GM12878 (cell line): ENCODE results near the gene BCAS4. TPM values are rescaled to one million over a fixed set of nuclear protein-coding genes. Genes with fewer than 3 reads are reported as not detected.
"Not testable (repeated sequence)": the region's sequence is repeated elsewhere in the genome, so short reads cannot be mapped to it uniquely, and the experiment has no call there.

ENCODE experiments used
- ATAC-seq: fragments of 200-7000 bp; cut with Tn5 transposase; 3 replicates; pipeline ENCODE4 v1.9.1; 2020; ENCODE audit warnings: mild to moderate bottlenecking, moderate library complexity
- BruUV-seq: library from RNA; stranded (reverse); fragments of 400-500 nt; replicated peaks from 2 replicates; lab custom pipeline; 2021; lab: Mats Ljungman, UMichigan
- CTCF ChIA-PET: fragments of 300-600 bp; sonication (Branson Sonifier 250); formaldehyde crosslinking; extraction: SDS; loops from one replicate; lab custom pipeline; 2021; ENCODE audit warnings: inconsistent platforms; lab: Yijun Ruan, JAX
- POLR2A ChIA-PET: fragments of 350-600 bp; formaldehyde crosslinking; extraction: SDS; loops from one replicate; lab custom pipeline; 2021; ENCODE audit warnings: inconsistent platforms; lab: Charles Lee
- RAD21 ChIA-PET: fragments of 300-600 bp; sonication (Branson Sonifier 250); formaldehyde crosslinking; loops from one replicate; lab custom pipeline; 2023; ENCODE audit warnings: antibody characterized with exemption; ENCODE audit not compliant: unreplicated experiment; lab: Charles Lee
- SMC1A ChIA-PET: fragments of 300-600 bp; sonication (Branson Sonifier 250); formaldehyde crosslinking; loops from one replicate; lab custom pipeline; 2023; ENCODE audit not compliant: unreplicated experiment, uncharacterized antibody; lab: Charles Lee
- DNase-seq: peaks from one replicate; pipeline ENCODE4 v3.0.0-alpha.2; 2011; ENCODE audit warnings: low read depth, low spot score
- FAIRE-seq: peaks from 3 replicates; lab custom pipeline; 2011; peaks lifted over from hg19 to GRCh38; lab: Jason Lieb, UNC
- H2AFZ ChIP-seq: 2 replicates; pipeline ENCODE4 v1.6.0; 2011; ENCODE audit warnings: low read depth, low read length, control low read depth; ENCODE audit not compliant: control insufficient read depth
- H3K27ac ChIP-seq: 2 replicates; pipeline ENCODE4 v1.5.1; 2011; ENCODE audit warnings: control low read depth; ENCODE audit not compliant: control insufficient read depth, insufficient read depth
- H3K27me3 ChIP-seq, 2 experiments: replicated peaks in 1 of 2; 2 replicates each; pipeline versions ENCODE4 v1.6.0 to v1.6.1; 2011; ENCODE audit warnings: low read length in 1 of 2; ENCODE audit not compliant: control insufficient read depth in 2 of 2, insufficient read depth in 2 of 2
- H3K36me3 ChIP-seq, 2 experiments: 2 replicates each; pipeline ENCODE4 v1.5.1; 2011; ENCODE audit warnings: low read length in 1 of 2; ENCODE audit not compliant: control insufficient read depth in 2 of 2, insufficient read depth in 2 of 2
- H3K4me1 ChIP-seq: 2 replicates; pipeline ENCODE4 v1.6.1; 2011; ENCODE audit warnings: mild to moderate bottlenecking, low read length, moderate library complexity, mixed read lengths; ENCODE audit not compliant: control insufficient read depth, insufficient read depth
- H3K4me2 ChIP-seq: 2 replicates; pipeline ENCODE4 v1.6.0; 2011; ENCODE audit warnings: control low read depth; ENCODE audit not compliant: control insufficient read depth, insufficient read depth
- H3K4me3 ChIP-seq: fragments of 200-600 bp; sonication (generic); 2 replicates; pipeline ENCODE4 v1.5.1; 2016
- H3K79me2 ChIP-seq: 2 replicates; pipeline ENCODE4 v1.6.0; 2011; ENCODE audit warnings: low read length; ENCODE audit not compliant: control insufficient read depth, insufficient read depth
- H3K9ac ChIP-seq: 2 replicates; pipeline ENCODE4 v1.8.0; 2011; ENCODE audit warnings: low read length, control low read depth, mixed read lengths; ENCODE audit not compliant: control insufficient read depth, insufficient read depth
- H3K9me3 ChIP-seq: replicated peaks from 3 replicates; pipeline ENCODE4 v1.5.1; 2011; ENCODE audit warnings: mild to moderate bottlenecking, low read length; ENCODE audit not compliant: control insufficient read depth, insufficient read depth
- H4K20me1 ChIP-seq: 2 replicates; pipeline ENCODE4 v1.6.0; 2011; ENCODE audit not compliant: control insufficient read depth, insufficient read depth
- POLR2A ChIP-seq: IDR thresholded peaks from 2 replicates; pipeline ENCODE4 v1.6.1; 2011; ENCODE audit warnings: low read depth, mild to moderate bottlenecking, low read length
- WGBS: methylation state at CpG from one replicate; pipeline ENCODE4 v1.1.6; 2016; ENCODE audit warnings: low lambda C conversion rate; ENCODE audit not compliant: insufficient replicate concordance, insufficient coverage; ENCODE audit errors: missing lambda C conversion rate; 5-methylcytosine and 5-hydroxymethylcytosine counted together
- in situ Hi-C: fragments of 300-500 bp; cut with MboI; formaldehyde crosslinking; loops from 9 replicates; pipeline ENCODE4 v1.14.3; 2018; ENCODE audit warnings: mixed read lengths
- intact Hi-C: fragments of 100-400 bp; cut with micrococcal nuclease; formaldehyde crosslinking; loops from one replicate; pipeline ENCODE4 v1.14.2; 2022; ENCODE audit not compliant: unreplicated experiment
- polyA plus RNA-seq, 11 experiments: library from polyadenylated mRNA; depleted of rRNA in 4 of 11; unstranded in 6 of 11; stranded (reverse) in 5 of 11; fragments of >200 nt; fragmentation: Nextera tagmentation in 4 of 11; fragmentation: Illumina TruSeq in 1 of 11; extraction: Ambion mirVana in 4 of 11; extraction: Trizol in 1 of 11; gene quantifications; 1 replicate in 1 of 11; 2 replicates in 10 of 11; pipeline versions ENCODE4 v1.2.1 to v1.2.3, GENCODE V29; 2011 to 2016; ENCODE audit warnings: inconsistent platforms in 2 of 11, missing spikeins in 2 of 11, low read depth in 1 of 11
- total RNA-seq, 4 experiments: library from RNA; depleted of rRNA in 3 of 4; stranded (reverse); fragments of >200 nt in 3 of 4; fragmentation: Illumina TruSeq in 1 of 4; extraction: Trizol in 1 of 4; gene quantifications; 2 replicates each; pipeline versions ENCODE4 v1.2.1 to v1.2.3, GENCODE V29; 2013 to 2021
- TF ChIP-seq, protein P1 (sequence below): fragments of 450-650 bp; IDR thresholded peaks from 2 replicates; pipeline ENCODE4 v1.6.1; 2014; ENCODE audit warnings: mild to moderate bottlenecking

BCAS4 gene
- total and polyA plus RNA-seq, 10 of the 15 experiments (the other 5 are each of a cell fraction or from before 2014, with no cell fraction given): 14.8 to 214 (median 65.3) TPM

DNA sequence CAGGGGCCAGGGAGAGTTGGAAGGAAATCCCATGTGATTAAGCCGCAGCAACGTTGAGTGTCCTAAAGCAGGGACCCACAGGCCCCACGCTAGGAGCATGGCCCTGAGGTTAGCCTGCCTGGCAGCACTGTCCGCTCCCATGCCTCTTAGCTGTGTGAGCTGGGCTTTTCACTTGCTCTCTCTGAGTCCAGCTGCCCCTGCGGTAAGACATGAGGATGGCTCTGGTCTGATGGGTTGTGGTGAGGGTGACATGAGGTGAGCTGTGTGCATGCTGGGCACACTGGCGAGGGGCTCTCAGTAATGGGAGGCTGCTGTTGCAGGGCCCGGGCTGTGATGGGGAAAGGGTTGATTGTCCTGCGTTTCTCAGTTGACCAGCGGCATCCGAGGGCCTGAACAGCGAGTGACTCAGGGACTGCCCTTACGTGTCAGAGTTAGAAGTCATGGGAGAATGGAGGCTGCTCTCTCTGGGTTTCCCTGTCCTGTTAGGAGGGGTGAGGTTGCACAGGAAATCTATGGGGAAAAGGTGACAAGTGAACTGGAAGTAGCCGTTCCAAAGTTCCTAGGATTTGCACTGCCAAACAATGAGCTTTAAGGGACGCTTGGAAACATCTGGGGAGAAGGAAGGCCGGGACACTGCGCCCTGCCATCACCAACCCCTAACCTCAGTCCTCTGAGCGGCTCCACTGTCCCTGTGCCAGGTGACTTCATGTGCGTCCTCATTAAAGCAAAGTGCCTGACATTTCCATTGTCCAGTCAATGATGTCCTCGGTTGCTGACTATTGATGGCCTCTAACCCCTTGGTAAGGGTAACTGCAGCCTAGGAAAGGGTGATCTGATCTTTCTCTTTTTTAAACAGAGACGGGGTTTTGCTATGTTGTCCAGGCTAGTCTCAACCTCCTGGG, 85.0 kb downstream of the BCAS4 start:
- H3K27ac ChIP-seq: no peak overlapping the region
- in situ Hi-C loops: no loop called here
- 95% methylated on average over 20 of the region's 20 CpGs for whole genome bisulfite sequencing
- ChIA-PET SMC1A (interaction anchor here (0.9 kb wide), 1 partner anchor 15 kb away, joined by 3 read pairs; no protein-coding TSS in a partner anchor), RAD21 (interaction anchor here (0.9 kb wide), 1 partner anchor 90 kb away, joined by 3 read pairs; no protein-coding TSS in a partner anchor), CTCF (no interaction called here), POLR2A (no interaction called here)
- FAIRE-seq (no peak), DNase-seq (no peak), ATAC-seq (no peak)
- no peaks in the 10 kb centered on the region for H3K4me1 ChIP-seq
- no peaks in the 10 kb centered on the region for H3K9me3 ChIP-seq
- no peak overlapping the region for H3K4me3 ChIP-seq
- peaks cover 8 to 9% of the 10 kb centered on the region in 2 experiments; a peak in 3 of 4 replicates for H3K36me3 ChIP-seq
- no peaks in the 10 kb centered on the region for H4K20me1 ChIP-seq
- BruUV-seq: no TSS peak
- H3K27me3 ChIP-seq: no peaks in the 10 kb centered on the region
- H3K79me2 ChIP-seq: no peaks in the 10 kb centered on the region
- no peak overlapping the region for H3K4me2 ChIP-seq
- intact Hi-C loops: no loop called here
- H2AFZ ChIP-seq: no peak overlapping the region
- H3K9ac ChIP-seq: no peak overlapping the region
- peak; percentile 32; the same call in 1 of the 2 replicates for TF ChIP-seq POLR2A
- TF ChIP-seq, protein P1, sequence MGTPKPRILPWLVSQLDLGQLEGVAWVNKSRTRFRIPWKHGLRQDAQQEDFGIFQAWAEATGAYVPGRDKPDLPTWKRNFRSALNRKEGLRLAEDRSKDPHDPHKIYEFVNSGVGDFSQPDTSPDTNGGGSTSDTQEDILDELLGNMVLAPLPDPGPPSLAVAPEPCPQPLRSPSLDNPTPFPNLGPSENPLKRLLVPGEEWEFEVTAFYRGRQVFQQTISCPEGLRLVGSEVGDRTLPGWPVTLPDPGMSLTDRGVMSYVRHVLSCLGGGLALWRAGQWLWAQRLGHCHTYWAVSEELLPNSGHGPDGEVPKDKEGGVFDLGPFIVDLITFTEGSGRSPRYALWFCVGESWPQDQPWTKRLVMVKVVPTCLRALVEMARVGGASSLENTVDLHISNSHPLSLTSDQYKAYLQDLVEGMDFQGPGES: no peak

DNA sequence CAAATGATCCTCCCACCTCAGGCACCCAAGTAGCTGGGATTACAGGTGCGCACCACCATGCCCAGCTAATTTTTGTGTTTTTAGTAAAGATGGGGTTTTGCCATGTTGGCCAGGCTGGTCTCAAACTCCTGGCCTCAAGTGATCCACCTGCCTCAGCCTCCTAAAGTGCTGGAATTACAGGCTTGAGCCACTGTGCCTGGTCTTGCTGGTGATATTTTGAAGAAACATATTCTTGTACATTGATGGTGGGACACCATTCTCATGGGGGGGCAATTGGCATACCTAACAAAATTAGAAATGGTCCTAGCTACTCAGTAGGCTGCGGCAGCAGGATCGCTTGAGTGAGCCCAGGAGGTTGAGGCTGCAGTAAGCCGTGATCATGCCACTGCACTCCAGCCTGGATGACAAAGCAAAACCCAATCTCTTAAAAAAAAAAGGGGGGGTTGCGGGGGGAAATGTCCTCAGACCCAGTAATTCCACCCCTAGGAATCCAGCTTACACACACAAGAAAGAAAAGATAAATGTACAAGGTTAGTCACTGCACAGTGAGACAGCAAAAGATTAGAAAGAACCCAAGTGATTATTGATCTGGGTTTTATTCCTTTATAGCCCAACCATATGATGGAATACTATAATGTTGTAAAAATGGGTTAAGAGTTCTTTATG, 87.0 kb downstream of the BCAS4 start:
- H3K36me3 ChIP-seq: peaks cover 6 to 12% of the 10 kb centered on the region in 2 experiments; a peak in 3 of 4 replicates
- CTCF ChIA-PET: interaction anchor here (1.1 to 2.6 kb wide), 5 partner anchors 10 to 162 kb away, joined by 3 to 8 read pairs (median 3); partner anchors contain the start of gene BCAS4
- in situ Hi-C loops, FAIRE-seq, H3K4me2 ChIP-seq, H3K4me3 ChIP-seq, RAD21 ChIA-PET, H2AFZ ChIP-seq, H3K27me3 ChIP-seq, ATAC-seq, intact Hi-C loops, H4K20me1 ChIP-seq, H3K9me3 ChIP-seq, H3K79me2 ChIP-seq, H3K27ac ChIP-seq, BruUV-seq, DNase-seq, H3K4me1 ChIP-seq, H3K9ac ChIP-seq: not testable (repeated sequence)
- 98% methylated on average over 5 of the region's 5 CpGs for WGBS
- SMC1A ChIA-PET: interaction anchor here (1.5 kb wide), 1 partner anchor 16 kb away, joined by 4 read pairs; no protein-coding TSS in a partner anchor
- POLR2A ChIA-PET: interaction anchor here (0.6 kb wide), 1 partner anchor 28 kb away, joined by 4 read pairs; no protein-coding TSS in a partner anchor
